ENCODE results near the gene CPSF4L.

GRCh38 chr17:73251871-73252270 is 9.8 kb downstream of the CPSF4L start:
- TF ChIP-seq CTCF (IDR thresholded peaks at IDR 0.05; ENCODE audit: poor library complexity) = no peak
- TF ChIP-seq EZH2 (IDR thresholded peaks at IDR 0.05; ENCODE audit: borderline replicate concordance) = no peak
